Uterus (tissue), 2 donors: Measurements from ENCODE around the gene FOXO4.

Source experiments
- CTCF ChIP-seq, 4 experiments: fragments of 200-600 bp in 2 of 4; fragments of 450-650 bp in 2 of 4; sonication (generic) in 2 of 4; IDR thresholded peaks; one replicate each; pipeline ENCODE4 v1.5.1; 2016 to 2019; ENCODE audit warnings: antibody characterized with exemption in 4 of 4, mild to moderate bottlenecking in 2 of 4, moderate library complexity in 1 of 4
- POLR2A ChIP-seq, 2 donors: fragments of 450-650 bp; IDR thresholded peaks; one replicate each; pipeline ENCODE4 v1.6.1; 2016; ENCODE audit warnings: antibody characterized with exemption in 2 of 2, mild to moderate bottlenecking in 1 of 2, moderate library complexity in 1 of 2

GRCh38 chrX:71098951-71099506, 3.4 kb downstream of the FOXO4 start:
- TF ChIP-seq CTCF (IDR thresholded peaks at IDR 0.05) (no peak), POLR2A (IDR thresholded peaks at IDR 0.05) (no peak)
